Activated gamma-delta T cell treated with anti-CD3 and anti-CD28 coated beads, Interleukin-2, amount 50 U/mL, for 16 hours (primary cell): ENCODE results near the gene PXMP4.

Source experiments
- DNase-seq: peaks from one replicate; pipeline ENCODE4 v3.0.0-alpha.2; 2020; ENCODE audit warnings: low read depth

PXMP4 gene

GRCh38 chr20:33731693-33732165, 11.6 kb upstream of the PXMP4 start, which contains the start of gene ZNF341:
TSS of gene ZNF341 (plus strand) at chr20:33731996. CDS start at chr20:33732022, 26 bp downstream.
- peak; percentile 80 for DNase-seq

DNA sequence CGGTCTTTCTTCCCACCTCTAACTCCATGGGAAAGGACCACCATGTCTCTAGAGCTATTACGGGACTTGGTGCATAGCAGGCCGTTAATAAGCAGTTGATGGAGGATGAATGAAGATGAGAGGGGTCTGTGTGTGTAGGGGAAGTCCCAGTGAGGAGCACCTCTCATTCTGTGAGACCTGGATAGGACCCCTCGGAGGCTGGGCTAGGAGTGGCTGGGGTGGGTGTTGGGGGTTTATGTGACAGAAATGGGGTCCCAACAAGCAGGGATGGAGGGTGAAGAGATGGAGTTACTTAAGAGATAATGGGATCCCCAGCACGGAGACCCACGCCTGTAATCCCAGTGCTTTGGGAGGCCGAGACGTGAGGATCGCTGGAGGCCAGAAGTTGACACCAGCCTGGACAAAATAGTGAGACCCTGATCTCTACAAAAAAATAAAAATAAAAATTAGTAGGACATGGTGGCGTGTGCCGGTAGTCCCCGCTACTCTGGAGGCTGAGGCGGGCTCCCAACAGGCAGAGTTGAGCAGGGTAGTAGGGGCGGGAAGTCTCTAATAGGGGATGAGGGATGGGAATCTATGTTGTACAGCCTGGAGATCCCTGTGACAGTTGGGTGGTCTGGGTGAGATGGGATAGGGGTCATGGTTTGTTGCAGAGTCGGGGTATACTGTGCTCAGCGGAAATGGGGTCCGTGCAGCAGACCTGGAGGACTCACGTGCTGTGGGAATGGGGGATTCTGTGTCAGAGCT, 11.0 kb upstream of the PXMP4 start:
- no peak for DNase-seq

DNA sequence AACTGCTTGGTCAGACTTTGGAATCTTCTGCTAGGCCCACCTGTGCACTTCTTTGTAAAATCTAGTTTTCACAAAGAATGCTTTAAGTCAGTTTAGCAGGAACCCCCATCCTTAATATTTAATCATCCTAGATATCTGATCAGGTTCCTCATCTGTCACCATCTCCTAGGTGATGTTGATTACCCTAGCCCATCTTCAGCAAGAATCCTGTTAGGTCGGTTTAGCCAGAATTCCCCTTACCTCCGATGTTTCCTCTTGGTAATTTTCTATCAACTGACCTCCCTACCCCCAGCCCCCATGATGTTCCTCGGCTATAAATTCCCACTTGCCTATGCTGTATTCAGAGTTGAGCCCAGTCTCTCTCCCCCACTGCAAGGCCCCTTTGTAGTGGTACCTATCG, 9.0 kb upstream of the PXMP4 start:
- DNase-seq: no peak

DNA sequence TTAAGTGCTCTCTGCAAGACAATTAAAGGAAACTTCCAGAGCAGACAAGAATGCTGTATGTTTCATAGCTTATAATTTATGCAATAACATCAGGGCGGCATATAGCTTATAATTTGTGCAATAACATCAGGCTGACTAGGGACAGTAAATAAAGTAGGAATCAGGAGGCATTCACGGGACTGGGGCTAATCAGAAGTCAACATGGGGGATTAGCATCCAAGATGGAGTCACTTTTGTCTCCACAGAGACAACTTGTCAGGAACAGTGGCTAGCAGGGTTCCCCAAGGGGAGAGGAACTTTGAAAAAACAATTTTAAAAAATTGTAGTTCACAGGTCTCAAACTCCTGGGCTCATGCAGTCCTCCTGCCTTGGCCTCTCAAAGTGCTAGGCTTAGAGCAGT, 8.4 kb upstream of the PXMP4 start:
- no peak for DNase-seq

DNA sequence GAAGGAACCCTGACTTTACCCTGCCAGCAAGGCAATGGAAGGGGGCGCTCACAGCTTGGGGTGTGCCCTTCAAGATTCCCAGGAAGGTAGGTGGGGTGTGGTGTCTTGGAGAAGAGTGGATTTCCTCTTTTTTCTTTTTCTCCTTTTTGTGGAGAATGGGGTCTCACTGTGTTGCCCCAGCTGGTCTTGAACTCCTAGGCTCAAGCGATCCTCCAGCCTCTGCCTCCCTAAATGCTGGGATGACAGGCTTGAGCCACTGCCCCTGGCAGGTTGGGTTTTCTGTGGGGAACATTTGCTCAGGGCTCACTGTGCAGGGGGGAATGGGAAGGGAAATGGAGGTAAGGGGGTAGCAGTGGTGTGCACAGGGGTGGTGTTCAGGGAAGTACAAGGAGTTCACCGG, 7.7 kb upstream of the PXMP4 start:
- DNase-seq: no peak

DNA sequence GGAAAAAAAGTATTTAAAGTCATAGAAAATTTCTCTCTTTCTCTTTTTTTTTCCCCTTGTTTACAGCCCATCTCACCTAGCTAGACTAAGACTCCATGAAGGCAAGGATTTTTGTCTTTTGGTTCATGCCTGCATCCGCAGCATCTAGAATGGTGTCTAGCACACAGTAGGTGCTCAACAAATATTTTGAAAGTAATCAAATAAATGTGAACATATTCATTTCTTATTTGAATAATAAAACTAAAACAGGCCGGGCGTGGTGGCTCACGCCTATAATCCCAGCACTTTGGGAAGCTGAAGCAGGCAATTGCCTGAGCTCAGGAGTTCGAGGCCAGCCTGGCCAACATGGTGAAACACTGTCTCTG, 7.0 kb upstream of the PXMP4 start:
- no peak for DNase-seq

- no peak for DNase-seq
Measured at GRCh38 chr20:33725607-33726264, 5.6 kb upstream of the PXMP4 start.

- DNase-seq: no peak
Measured at GRCh38 chr20:33724439-33725094, 4.5 kb upstream of the PXMP4 start.

- DNase-seq: no peak
Measured at GRCh38 chr20:33721391-33722140, 1.5 kb upstream of the PXMP4 start.

GRCh38 chr20:33719277-33719988, 677 bp downstream of the PXMP4 start:
- no peak for DNase-seq

DNA sequence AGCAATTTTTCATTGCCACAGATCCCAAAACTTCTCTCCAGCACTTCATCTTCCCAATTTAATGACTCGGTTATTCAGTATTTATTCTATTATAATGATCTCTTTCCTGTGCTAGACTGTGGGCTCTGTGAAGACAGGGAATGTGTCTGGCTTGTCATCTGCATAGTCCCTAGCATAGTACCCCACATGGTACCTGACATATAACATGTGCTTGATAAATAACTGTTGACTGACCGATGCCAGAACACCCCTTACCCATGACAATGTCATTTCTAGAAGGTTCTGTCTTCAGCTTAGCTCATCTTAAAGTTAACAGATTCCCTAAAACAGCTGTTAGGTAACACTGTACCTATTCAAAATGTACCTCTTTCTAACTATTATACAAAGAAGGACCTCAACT, 3.6 kb downstream of the PXMP4 start:
- DNase-seq: no peak

- DNase-seq: no peak
Measured at GRCh38 chr20:33713865-33714367, 6.2 kb downstream of the PXMP4 start.

DNA sequence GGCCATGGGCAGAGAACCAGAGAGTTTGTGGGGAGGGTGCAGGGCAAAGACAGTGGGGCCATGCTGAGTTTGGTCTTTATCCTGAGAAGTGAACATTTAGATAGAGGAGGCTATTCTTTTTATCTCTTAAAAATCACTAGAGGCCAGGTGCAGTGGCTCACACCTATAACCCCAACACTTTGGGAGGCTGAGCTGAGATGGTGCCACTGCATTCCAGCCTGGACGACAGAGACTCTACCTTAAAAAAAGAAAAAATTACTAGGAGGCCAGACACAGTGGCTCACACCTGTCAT, 8.7 kb downstream of the PXMP4 start:
- no peak for DNase-seq

DNA sequence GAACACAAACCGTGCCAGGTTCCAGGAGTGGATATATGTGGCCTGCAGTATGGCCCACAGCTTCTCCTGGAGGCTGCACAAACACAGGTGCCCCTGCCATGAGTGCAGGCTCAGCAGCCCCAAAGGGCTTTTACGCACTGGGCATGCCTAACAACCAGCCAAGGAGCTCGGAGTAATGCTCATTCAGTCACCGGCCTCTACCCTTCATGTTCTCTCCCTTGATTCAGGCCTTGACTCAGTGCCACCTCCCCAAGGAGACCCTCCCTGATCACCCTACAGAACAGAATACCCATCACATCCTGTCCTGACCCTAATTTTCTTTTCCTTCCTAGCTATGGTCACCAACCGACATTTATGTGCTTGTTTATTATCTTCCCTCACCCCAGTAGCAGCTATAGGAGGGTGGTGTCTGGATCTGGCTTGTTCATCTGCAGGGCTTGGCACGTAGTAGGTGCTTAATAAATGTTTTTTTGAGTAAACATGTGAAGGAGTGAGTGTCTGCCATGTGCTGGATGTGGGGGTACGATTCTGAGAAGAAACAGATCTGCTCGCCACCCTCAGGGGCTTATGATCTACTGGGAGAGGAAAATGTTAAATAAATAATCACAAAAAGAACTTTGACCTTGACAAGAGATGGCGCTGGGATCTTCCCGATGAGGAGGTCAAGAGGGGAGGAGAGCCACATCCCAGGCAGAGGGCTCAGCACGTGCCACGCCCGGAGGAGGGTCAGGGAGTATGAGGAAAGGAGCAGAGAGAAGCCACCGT, 9.2 kb downstream of the PXMP4 start:
- DNase-seq: no peak

- no peak for DNase-seq
Measured at GRCh38 chr20:33709905-33710541, 10.1 kb downstream of the PXMP4 start.

DNA sequence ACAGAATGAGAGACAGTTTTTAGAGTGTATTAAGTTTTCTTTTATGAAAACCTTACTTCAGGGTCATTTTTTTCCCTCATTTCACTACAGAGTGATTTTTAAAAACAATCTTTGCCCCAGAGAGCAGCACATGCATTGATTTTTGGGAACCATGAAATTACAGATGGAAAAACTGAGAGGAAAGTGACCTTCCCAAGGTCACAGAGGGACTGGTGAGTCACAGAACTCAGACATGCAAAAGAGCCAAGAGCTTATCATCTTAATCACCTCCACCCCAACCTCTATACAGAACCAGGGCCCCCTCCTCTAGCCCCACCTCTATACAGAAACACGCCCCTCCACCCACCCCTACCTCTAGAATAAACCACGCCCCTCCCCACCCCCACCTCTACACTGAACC, 10.7 kb downstream of the PXMP4 start:
- no peak for DNase-seq

DNA sequence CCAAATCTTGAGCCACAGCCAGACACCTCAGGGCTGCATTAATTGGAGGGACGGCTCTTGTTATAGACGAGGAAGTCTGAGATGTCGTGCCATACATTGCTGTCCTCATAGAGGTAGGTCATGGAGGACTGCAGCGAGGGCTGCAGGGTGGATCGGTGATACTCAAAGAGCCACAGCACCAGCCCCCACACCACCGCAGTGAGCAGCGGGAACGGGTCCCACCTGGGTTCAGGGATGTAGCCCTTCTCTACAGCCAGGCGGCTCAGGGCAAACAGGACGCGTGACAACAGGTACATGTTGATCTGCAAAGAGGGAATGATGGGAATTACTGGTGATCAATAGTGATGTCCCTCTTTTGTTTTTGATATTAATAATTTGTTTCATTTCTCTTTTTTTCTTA, 12.4 kb downstream of the PXMP4 start:
- DNase-seq: no peak

- DNase-seq: no peak
Measured at GRCh38 chr20:33704197-33704924, 15.7 kb downstream of the PXMP4 start.

DNA sequence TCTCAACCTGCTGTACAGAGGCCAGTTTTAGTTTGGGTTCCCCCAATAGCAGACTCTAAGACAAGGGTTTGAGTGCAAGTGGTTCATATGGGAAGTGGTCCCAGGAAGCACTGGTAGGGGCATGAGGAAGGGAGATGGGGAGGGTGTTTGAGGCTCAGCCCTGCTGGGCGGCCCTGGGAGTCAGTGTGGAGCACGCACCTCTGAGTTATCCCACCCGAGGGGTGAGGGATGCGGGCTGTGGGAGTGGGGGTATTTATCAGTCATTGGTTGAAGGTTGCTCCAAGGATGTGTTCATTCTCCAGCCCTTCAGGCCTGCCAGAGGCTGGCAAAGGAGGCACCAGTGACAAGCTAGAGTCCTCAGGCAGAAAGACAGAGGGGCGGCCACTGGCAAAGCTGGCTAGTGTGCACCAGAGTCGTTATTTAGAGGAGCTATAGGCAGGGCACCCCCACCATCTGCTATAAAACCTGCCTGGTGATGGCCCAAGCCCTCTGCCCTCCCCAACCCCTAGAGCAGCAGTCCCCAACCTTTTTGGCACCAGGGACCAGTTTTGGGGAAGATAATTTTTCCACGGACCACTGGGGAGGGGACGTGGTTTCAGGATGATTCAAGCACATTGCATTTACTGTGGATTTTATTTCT, 16.5 kb downstream of the PXMP4 start:
- DNase-seq: no peak
